GM18498 (cell line): ENCODE measurements around the gene DDX54.
"Not testable (repeated sequence)": the region's sequence is repeated elsewhere in the genome, so short reads cannot be mapped to it uniquely, and the experiment has no call there.

Experiments used
- ATAC-seq: cut with Tn5 transposase; IDR thresholded peaks from one replicate; pipeline ENCODE4 v1.9.1; 2021; ENCODE audit warnings: mild to moderate bottlenecking, moderate library complexity; ENCODE audit not compliant: unreplicated experiment

Gene DDX54

GRCh38 chr12:113129664-113130456 lies 55.4 kb downstream of the DDX54 start:
- ATAC-seq: no peak

GRCh38 chr12:113128802-113129663 lies 56.2 kb downstream of the DDX54 start:
- no peak for ATAC-seq

GRCh38 chr12:113127791-113128199 lies 57.5 kb downstream of the DDX54 start:
- no peak for ATAC-seq

GRCh38 chr12:113120670-113121370 lies 64.5 kb downstream of the DDX54 start:
- ATAC-seq: no peak

GRCh38 chr12:113119980-113120669 lies 65.2 kb downstream of the DDX54 start:
- no peak for ATAC-seq

- ATAC-seq: no peak
Measured at GRCh38 chr12:113118142-113118541, 67.1 kb downstream of the DDX54 start.

- not testable (repeated sequence) for ATAC-seq
Measured at GRCh38 chr12:113117684-113118083, 67.6 kb downstream of the DDX54 start.

GRCh38 chr12:113116875-113117274 lies 68.4 kb downstream of the DDX54 start:
- ATAC-seq: no peak

GRCh38 chr12:113115455-113116126 lies 69.7 kb downstream of the DDX54 start:
- ATAC-seq: no peak

- ATAC-seq: no peak
Measured at GRCh38 chr12:113114447-113115178, 70.7 kb downstream of the DDX54 start.

- ATAC-seq: no peak
Measured at GRCh38 chr12:113113397-113113796, 71.9 kb downstream of the DDX54 start.

GRCh38 chr12:113112043-113112899 lies 73.0 kb downstream of the DDX54 start:
- no peak for ATAC-seq

GRCh38 chr12:113111247-113111646 lies 74.0 kb downstream of the DDX54 start:
- no peak for ATAC-seq

GRCh38 chr12:113109872-113110599 lies 75.2 kb downstream of the DDX54 start:
- ATAC-seq: no peak

- no peak for ATAC-seq
Measured at GRCh38 chr12:113109360-113109759, 75.9 kb downstream of the DDX54 start.

- no peak for ATAC-seq
Measured at GRCh38 chr12:113108308-113108707, 77.0 kb downstream of the DDX54 start.
